Esophagus (tissue), 2 donors: ENCODE measurements around the gene OR2M7. TPM values are rescaled to one million over a fixed set of nuclear protein-coding genes. Genes with fewer than 3 reads are reported as not detected.
"Not testable (repeated sequence)": the region's sequence is repeated elsewhere in the genome, so short reads cannot be mapped to it uniquely, and the experiment has no call there.

ENCODE experiments used
- H3K27ac ChIP-seq, 2 donors: one replicate each; pipeline ENCODE4 v1.5.1; 2013; ENCODE audit warnings: low read depth in 2 of 2, mild to moderate bottlenecking in 2 of 2, inconsistent platforms in 1 of 2, low read length in 1 of 2, moderate library complexity in 1 of 2
- H3K27me3 ChIP-seq, 2 donors: one replicate each; pipeline ENCODE4 v1.6.1; 2013; ENCODE audit warnings: low read length in 2 of 2, control low read depth in 1 of 2, mild to moderate bottlenecking in 1 of 2; ENCODE audit not compliant: insufficient read depth in 2 of 2, control insufficient read depth in 1 of 2
- H3K36me3 ChIP-seq, 2 donors: one replicate each; pipeline ENCODE4 v1.6.1; 2013; ENCODE audit warnings: low read length in 1 of 2; ENCODE audit not compliant: control insufficient read depth in 2 of 2, insufficient read depth in 2 of 2
- H3K4me1 ChIP-seq, 2 donors: one replicate each; pipeline ENCODE4 v1.6.1; 2013; ENCODE audit warnings: low read length in 1 of 2; ENCODE audit not compliant: control insufficient read depth in 2 of 2, insufficient read depth in 2 of 2
- H3K4me3 ChIP-seq, 2 donors: one replicate each; pipeline ENCODE4 v1.5.1; 2013; ENCODE audit warnings: low read length in 2 of 2, mild to moderate bottlenecking in 2 of 2, low read depth in 1 of 2, moderate library complexity in 1 of 2
- H3K9me3 ChIP-seq, 2 donors: one replicate each; pipeline ENCODE4 v1.6.1; 2013; ENCODE audit warnings: mild to moderate bottlenecking in 2 of 2, low read depth in 1 of 2, low read length in 1 of 2, moderate library complexity in 1 of 2; ENCODE audit not compliant: control insufficient read depth in 2 of 2, insufficient read depth in 1 of 2
- WGBS, 2 donors: extraction: QIAGEN DNeasy Blood & Tissue Kit; methylation state at CpG; one replicate each; pipeline ENCODE4 v1.1.7; 2013; 5-methylcytosine and 5-hydroxymethylcytosine counted together
- polyA plus RNA-seq, 2 donors: library from polyadenylated mRNA; stranded (reverse); fragments of 200-250 nt; gene quantifications; one replicate each; pipeline ENCODE4 v1.2.3, GENCODE V29; 2013
- donor health status: healthy with polysubstance abuse.
- donor health status: Bipolar disorder and iron deficiency.

The OR2M7 gene
- polyA plus RNA-seq, 2 donors = not detected

DNA sequence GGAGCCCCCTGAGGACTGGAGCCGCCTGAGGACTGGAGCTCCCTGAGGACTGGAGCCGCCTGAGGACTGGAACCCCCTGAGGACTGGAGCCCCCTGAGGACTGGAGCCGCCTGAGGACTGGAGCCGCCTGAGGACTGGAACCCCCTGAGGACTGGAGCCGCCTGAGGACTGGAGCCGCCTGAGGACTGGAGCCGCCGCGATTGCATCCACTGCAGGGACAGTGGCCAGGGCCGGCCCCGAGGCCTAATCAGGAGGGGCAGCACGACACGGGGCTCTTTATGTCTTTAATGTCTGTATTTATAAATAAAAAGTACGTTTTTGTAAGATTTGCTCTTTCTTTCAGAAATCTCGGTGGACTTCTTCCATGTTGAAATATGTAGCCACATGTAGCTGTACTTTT lies 17.6 kb downstream of the OR2M7 start:
- H3K36me3 ChIP-seq, H3K27ac ChIP-seq, H3K9me3 ChIP-seq, H3K4me3 ChIP-seq, H3K27me3 ChIP-seq, H3K4me1 ChIP-seq: not testable (repeated sequence)
- WGBS, 2 donors = 82 to 83% methylated on average over 13 to 15 of the region's 15 CpGs

DNA sequence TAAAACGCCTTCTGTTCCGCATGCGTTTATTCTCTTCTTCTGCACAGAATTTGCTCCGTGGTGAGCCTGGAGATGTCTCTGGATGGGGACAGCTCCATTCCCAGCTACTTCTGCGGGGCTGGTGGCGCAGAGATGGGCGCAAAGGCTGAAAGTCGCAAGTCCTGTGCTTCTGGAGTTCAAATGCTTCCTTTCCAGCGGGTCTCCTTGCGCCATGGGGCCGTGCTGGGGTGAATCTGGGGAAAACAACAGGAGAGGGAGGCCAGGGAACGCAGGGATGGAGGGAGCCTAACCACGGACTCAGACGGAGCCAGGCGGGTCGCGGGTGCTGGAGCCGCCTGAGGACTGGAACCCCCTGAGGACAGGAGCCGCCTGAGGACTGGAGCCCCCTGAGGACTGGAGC lies 18.3 kb downstream of the OR2M7 start:
- Histone ChIP-seq H3K9me3 (peaks cover 0 to 5% of the 10 kb centered on the region in 2 donors), H3K36me3 (no peaks in the 10 kb centered on the region), H3K4me3 (no peak overlapping the region), H3K4me1 (no peaks in the 10 kb centered on the region), H3K27me3 (no peaks in the 10 kb centered on the region), H3K27ac (no peak overlapping the region)
- WGBS, 2 donors = 87 to 89% methylated on average over 19 of the region's 19 CpGs

DNA sequence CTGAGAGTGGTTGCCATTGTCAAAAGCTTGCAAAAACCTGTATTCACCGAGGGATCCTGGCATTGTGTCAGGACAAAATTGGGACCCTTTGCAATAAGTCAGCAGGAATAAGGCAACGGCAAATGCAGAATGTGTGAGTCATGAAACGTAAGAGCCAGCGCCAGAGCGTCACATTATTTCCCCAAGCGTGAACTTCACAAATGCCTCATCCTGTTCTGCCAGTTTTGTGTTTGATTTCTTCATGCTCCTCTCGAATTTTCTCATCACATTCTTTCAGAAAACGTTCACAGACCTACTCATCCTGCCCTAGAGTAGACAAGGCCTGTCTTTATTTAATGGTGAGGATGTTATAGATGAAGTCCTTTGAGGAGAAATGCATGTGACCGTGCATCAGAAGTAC lies 18.7 kb downstream of the OR2M7 start:
- not testable (repeated sequence) for H3K27me3 ChIP-seq, H3K4me3 ChIP-seq, H3K36me3 ChIP-seq, H3K4me1 ChIP-seq, H3K9me3 ChIP-seq, H3K27ac ChIP-seq
- 74% methylated on average over 9 of the region's 9 CpGs for WGBS, 2 donors

DNA sequence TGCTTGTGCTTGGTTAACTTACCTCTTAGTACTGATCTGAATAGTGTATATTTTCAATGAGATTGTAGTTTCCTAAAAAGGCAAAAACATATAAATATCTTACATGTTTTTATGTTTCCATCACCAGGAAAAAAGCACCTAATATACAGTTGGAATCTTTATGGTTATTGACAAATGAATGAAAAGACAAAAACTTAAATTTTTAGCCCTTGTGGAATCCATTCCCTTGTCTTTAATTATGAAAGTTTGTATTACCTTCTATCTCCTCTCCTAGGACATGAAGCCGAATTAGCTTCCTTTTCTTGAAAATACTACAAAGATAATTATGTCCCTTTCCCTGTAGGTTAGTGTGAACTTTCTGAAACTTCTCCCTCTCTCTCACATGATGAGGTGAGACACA lies 21.0 kb downstream of the OR2M7 start, which contains the start of gene OR2T12:
Gene OR2T12 (minus strand): TSS at position 101 of the 400 bp plus-strand sequence. CDS start 7,846 bp downstream, outside the sequence.
- Histone ChIP-seq H3K4me1 (no peaks in the 10 kb centered on the region), H3K36me3 (no peaks in the 10 kb centered on the region), H3K4me3 (no peak within 1 kb of the TSS), H3K9me3 (peaks cover 0 to 5% of the 10 kb centered on the region in 2 donors), H3K27me3 (no peaks in the 10 kb centered on the region), H3K27ac (no peak within 1 kb of the TSS)
- WGBS, 2 donors = 81 to 90% methylated on average over 1 of the region's 1 CpG

DNA sequence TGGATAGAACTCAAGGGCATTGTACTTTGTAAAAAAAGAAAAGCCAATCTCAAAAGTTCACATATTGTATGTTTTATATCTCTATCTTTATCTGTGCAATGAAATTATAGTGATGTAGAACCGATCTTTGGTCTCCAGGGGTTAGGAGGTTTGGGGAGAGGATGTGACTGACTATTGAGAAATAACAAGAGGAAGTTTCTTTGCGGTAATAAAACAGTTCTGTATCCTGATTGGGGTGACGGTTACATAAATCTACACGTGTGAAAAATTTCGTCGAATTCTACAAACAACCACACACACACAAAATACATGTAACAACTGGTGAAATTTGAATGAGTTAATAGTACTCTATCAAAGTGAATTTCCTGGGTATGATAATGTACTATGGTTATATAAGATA lies 36.0 kb downstream of the OR2M7 start:
- H3K27ac ChIP-seq = no peak overlapping the region
- 46 to 55% methylated on average over 6 of the region's 6 CpGs for WGBS, 2 donors
- no peaks in the 10 kb centered on the region for H3K4me1 ChIP-seq
- H3K4me3 ChIP-seq = no peak overlapping the region
- H3K36me3 ChIP-seq = no peaks in the 10 kb centered on the region
- H3K27me3 ChIP-seq = no peaks in the 10 kb centered on the region
- H3K9me3 ChIP-seq = no peaks in the 10 kb centered on the region

DNA sequence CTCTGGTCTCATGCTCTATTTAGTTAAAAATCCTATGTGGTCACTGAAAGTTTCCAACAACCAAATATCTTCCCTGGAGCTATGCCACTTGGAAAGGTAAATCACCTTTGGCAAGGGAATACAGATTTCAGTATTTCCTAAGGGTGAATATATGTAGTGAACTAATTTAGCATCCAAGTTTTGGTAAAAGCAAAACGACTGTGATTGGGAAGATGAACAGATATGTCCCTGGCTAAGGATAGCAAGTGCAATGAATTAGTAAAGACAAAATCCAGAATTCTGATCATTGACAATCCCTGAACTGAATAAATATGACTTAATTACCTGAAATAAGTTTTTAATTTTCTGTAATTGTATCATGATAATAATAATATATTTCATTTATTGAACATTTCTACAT lies 46.5 kb downstream of the OR2M7 start, which contains the start of gene OR2T33:
Gene OR2T33 (minus strand): TSS at position 101 of the 400 bp plus-strand sequence. CDS start 4,162 bp downstream, outside the sequence.
- WGBS, 2 donors = 30 to 36% methylated on average over 1 of the region's 1 CpG
- Histone ChIP-seq H3K4me3 (no peak within 1 kb of the TSS), H3K9me3 (no peaks in the 10 kb centered on the region), H3K4me1 (no peaks in the 10 kb centered on the region), H3K36me3 (no peaks in the 10 kb centered on the region), H3K27me3 (no peaks in the 10 kb centered on the region), H3K27ac (no peak within 1 kb of the TSS)

Other genes with a start within 250 kb of the OR2M7 start
- not detected for gene OR2L13, start 229.4 kb downstream of the OR2M7 start, polyA plus RNA-seq
- gene OR2M5, start 179.4 kb downstream of the OR2M7 start, polyA plus RNA-seq = not detected
- not detected for gene OR2M2, start 149.7 kb downstream of the OR2M7 start, polyA plus RNA-seq
- not detected for gene OR2M3, start 127.3 kb downstream of the OR2M7 start, polyA plus RNA-seq
- not detected for gene OR2M4, start 93.2 kb downstream of the OR2M7 start, polyA plus RNA-seq
- not detected for gene OR2T33, start 46.6 kb downstream of the OR2M7 start, polyA plus RNA-seq
- not detected for gene OR2T12, start 21.1 kb downstream of the OR2M7 start, polyA plus RNA-seq
- not detected for gene OR14C36, start 24.2 kb upstream of the OR2M7 start, polyA plus RNA-seq
- gene OR2T4, start 37.1 kb upstream of the OR2M7 start, polyA plus RNA-seq = not detected
- not detected for gene OR2T6, start 51.2 kb upstream of the OR2M7 start, polyA plus RNA-seq
- gene OR2T1, start 78.5 kb upstream of the OR2M7 start, polyA plus RNA-seq = not detected
- not detected for gene OR2T2, start 121.1 kb upstream of the OR2M7 start, polyA plus RNA-seq
- gene OR2T3, start 148.8 kb upstream of the OR2M7 start, polyA plus RNA-seq = not detected
- gene OR2T5, start 164.0 kb upstream of the OR2M7 start, polyA plus RNA-seq = not detected
- gene OR2G6, start 183.5 kb upstream of the OR2M7 start, polyA plus RNA-seq = not detected
- gene OR2T29, start 238.2 kb upstream of the OR2M7 start, polyA plus RNA-seq = not detected